Gastrocnemius medialis (tissue), 4 donors: ENCODE results near the gene SLC4A2. TPM values are rescaled to one million over a fixed set of nuclear protein-coding genes. Genes with fewer than 3 reads are reported as not detected.
A peak's percentile ranks its signal among the peaks of the same experiment; 100 is the strongest.

ENCODE experiments used
- ATAC-seq, 2 donors: fragments of 150-250 bp; one replicate each; pipeline ENCODE4 v1.9.1; 2016
- DNase-seq, 2 donors: peaks; one replicate each; pipeline ENCODE4 v3.0.0-alpha.2; 2019
- H3K27ac ChIP-seq, 4 donors: fragments of 200-600 bp; sonication (generic); 1 replicate in 1 of 4; 2 replicates in 3 of 4; pipeline ENCODE4 v1.5.1; 2016 to 2018; ENCODE audit warnings: mild to moderate bottlenecking in 2 of 4, moderate library complexity in 1 of 4
- H3K27me3 ChIP-seq, 3 donors: fragments of 200-600 bp; sonication (generic) in 2 of 3; 1 replicate in 1 of 3; 2 replicates in 2 of 3; pipeline versions ENCODE4 v1.5.1 to v1.6.0; 2016 to 2019; ENCODE audit warnings: mild to moderate bottlenecking in 1 of 3, moderate library complexity in 1 of 3
- H3K36me3 ChIP-seq, 2 donors: fragments of 200-600 bp; sonication (generic) in 1 of 2; one replicate each; pipeline ENCODE4 v1.5.1; 2017 to 2018
- H3K4me1 ChIP-seq, 2 donors: fragments of 200-600 bp; sonication (generic) in 1 of 2; one replicate each; pipeline ENCODE4 v1.5.1; 2016 to 2017; ENCODE audit warnings: mild to moderate bottlenecking in 2 of 2
- H3K4me3 ChIP-seq, 4 donors: fragments of 200-600 bp; sonication (generic) in 3 of 4; 1 replicate in 1 of 4; 2 replicates in 3 of 4; pipeline ENCODE4 v1.5.1; 2016 to 2019; ENCODE audit warnings: mild to moderate bottlenecking in 2 of 4
- H3K9me3 ChIP-seq, 3 donors: fragments of 200-600 bp; sonication (generic) in 2 of 3; 1 replicate in 1 of 3; 2 replicates in 2 of 3; pipeline ENCODE4 v1.5.1; 2016 to 2019
- POLR2A ChIP-seq, 2 donors: fragments of 450-650 bp; IDR thresholded peaks; one replicate each; pipeline ENCODE4 v1.6.1; 2017; ENCODE audit warnings: antibody characterized with exemption in 2 of 2, mild to moderate bottlenecking in 2 of 2, moderate library complexity in 2 of 2
- in situ Hi-C, 4 donors: fragments of 200-750 bp; cut with MboI; loops; one replicate each; pipeline versions ENCODE4 v1.15.0 to v1.8.0; 2017; ENCODE audit warnings: low sequenced_read_pairs in 4 of 4
- intact Hi-C: fragments of 100-400 bp; cut with DNase I; formaldehyde crosslinking; loops from one replicate; pipeline ENCODE4 v1.15.1; 2023; ENCODE audit warnings: low total_unique reads
- total RNA-seq, 4 donors: library from RNA; depleted of rRNA; stranded (reverse); fragments of >200 nt; gene quantifications; one replicate each; pipeline versions ENCODE4 v1.1.0 to v1.2.3, GENCODE V29; 2016
- TF ChIP-seq, protein P1 (sequence below), 5 experiments: fragments of 450-650 bp in 3 of 5; fragments of 200-600 bp in 2 of 5; sonication (generic) in 2 of 5; IDR thresholded peaks in 4 of 5; conservative IDR thresholded peaks in 1 of 5; 1 replicate in 4 of 5; 2 replicates in 1 of 5; pipeline ENCODE4 v1.5.1; 2016 to 2019; ENCODE audit warnings: antibody characterized with exemption in 5 of 5, mild to moderate bottlenecking in 3 of 5, moderate library complexity in 3 of 5

Gene SLC4A2
- total RNA-seq, 4 donors from 2014 or later = 27.5 to 39.6 (median 33.0) TPM

DNA sequence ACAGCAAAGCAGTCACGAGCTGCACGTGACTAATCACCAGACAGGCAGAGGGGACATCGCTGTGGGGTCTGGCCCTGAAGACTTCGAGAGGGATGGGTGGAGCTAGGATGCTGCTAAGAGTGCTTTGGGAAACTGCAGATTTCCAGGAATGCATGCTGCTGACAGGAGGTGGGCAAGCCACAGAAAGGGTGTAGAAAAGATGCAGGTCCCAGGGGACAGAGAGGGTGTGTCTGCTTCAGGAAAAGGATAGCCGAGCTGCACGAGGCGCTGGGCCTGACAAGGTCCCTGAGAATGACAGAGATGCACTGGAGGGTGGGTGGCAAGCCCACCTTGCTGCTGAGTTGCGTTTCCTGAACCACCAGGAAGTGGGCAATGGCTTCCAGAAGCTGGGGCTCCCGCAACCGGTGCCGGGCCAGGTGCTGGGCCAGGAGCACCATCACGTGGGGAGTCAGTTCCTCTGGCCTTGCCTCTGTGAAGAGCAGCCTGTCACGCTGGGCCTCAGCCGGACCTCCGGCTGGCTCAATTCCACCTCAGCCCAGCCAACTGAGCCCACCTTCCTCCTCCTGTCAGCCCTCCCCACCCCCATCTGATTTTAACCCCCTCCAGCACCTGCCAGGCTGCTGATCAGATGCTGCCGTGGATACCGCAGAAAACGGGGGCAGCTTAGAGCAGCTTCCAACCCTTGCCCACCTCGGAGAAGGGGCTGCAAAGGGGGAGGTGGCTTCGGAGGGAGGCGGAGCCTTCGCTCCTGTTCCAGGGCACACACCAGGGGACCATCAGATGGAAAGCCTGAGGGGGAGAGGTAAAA lies 19.0 kb downstream of the SLC4A2 start:
- intact Hi-C loops (no loop called here), in situ Hi-C loops (no loop called here)
- Histone ChIP-seq H3K4me1 (peaks cover 34 to 38% of the 10 kb centered on the region in 2 donors), H3K36me3 (peaks cover 0 to 17% of the 10 kb centered on the region in 2 donors), H3K27me3 (no peaks in the 10 kb centered on the region), H3K9me3 (no peaks in the 10 kb centered on the region), H3K27ac (peak overlapping the region in 3 of 4 donors; percentile 17 to 96 (median 54)), H3K4me3 (no peak overlapping the region)
- TF ChIP-seq POLR2A (IDR thresholded peaks at IDR 0.05) = no peak
- TF ChIP-seq, protein P1, sequence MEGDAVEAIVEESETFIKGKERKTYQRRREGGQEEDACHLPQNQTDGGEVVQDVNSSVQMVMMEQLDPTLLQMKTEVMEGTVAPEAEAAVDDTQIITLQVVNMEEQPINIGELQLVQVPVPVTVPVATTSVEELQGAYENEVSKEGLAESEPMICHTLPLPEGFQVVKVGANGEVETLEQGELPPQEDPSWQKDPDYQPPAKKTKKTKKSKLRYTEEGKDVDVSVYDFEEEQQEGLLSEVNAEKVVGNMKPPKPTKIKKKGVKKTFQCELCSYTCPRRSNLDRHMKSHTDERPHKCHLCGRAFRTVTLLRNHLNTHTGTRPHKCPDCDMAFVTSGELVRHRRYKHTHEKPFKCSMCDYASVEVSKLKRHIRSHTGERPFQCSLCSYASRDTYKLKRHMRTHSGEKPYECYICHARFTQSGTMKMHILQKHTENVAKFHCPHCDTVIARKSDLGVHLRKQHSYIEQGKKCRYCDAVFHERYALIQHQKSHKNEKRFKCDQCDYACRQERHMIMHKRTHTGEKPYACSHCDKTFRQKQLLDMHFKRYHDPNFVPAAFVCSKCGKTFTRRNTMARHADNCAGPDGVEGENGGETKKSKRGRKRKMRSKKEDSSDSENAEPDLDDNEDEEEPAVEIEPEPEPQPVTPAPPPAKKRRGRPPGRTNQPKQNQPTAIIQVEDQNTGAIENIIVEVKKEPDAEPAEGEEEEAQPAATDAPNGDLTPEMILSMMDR (IDR thresholded peaks at IDR 0.05 in 4 of 5, conservative IDR thresholded peaks at IDR 0.05 in 1 of 5) = no peak
- no peak for DNase-seq
- no peak for ATAC-seq

DNA sequence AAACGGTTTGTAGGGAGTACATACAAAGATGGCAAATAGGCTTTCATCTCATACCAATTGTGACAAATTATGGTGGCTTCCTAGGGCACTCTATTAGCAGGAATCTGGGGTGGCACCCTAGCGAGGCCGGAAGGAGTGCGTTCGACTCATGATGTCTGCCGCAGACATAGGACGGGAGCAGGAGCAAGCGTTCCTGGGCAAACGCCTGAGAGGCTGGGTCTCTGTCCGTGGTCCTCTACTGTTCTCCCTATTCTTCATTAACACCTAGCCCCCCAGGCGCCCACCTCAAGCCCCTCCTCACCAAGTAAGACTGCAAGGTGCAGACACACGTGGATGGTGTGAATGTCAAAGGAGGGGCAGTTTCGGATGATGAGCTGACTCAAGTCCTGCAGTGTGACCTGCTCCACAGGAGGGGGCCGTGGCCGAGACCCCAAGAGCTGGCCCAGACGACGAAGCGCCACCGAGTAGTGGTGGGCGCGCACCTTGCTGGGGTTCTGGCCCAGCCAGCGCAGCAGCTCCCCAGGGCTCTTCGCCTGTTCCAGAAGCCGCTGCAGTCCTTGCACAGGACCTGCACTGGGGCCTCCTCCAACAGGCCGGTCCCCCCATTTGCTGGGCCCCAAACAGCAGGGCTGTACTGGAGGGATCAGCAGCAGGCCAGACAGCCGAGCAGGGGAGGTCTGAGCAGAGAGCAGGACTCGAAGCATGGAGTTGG lies 20.0 kb downstream of the SLC4A2 start:
- TF ChIP-seq, protein P1 (IDR thresholded peaks at IDR 0.05 in 4 of 5, conservative IDR thresholded peaks at IDR 0.05 in 1 of 5) = no peak
- no peak for TF ChIP-seq POLR2A (IDR thresholded peaks at IDR 0.05)
- H3K4me3 ChIP-seq = peak overlapping the region; percentile 96 to 99 (median 98)
- DNase-seq = no peak
- peaks cover 0 to 8% of the 10 kb centered on the region in 2 donors for H3K36me3 ChIP-seq
- ATAC-seq = no peak
- H3K9me3 ChIP-seq = no peaks in the 10 kb centered on the region
- peak overlapping the region; percentile 90 to 99 (median 94) for H3K27ac ChIP-seq
- H3K4me1 ChIP-seq = peaks cover 34 to 42% of the 10 kb centered on the region in 2 donors
- in situ Hi-C loops = no loop called here
- intact Hi-C loops = no loop called here
- no peaks in the 10 kb centered on the region for H3K27me3 ChIP-seq

DNA sequence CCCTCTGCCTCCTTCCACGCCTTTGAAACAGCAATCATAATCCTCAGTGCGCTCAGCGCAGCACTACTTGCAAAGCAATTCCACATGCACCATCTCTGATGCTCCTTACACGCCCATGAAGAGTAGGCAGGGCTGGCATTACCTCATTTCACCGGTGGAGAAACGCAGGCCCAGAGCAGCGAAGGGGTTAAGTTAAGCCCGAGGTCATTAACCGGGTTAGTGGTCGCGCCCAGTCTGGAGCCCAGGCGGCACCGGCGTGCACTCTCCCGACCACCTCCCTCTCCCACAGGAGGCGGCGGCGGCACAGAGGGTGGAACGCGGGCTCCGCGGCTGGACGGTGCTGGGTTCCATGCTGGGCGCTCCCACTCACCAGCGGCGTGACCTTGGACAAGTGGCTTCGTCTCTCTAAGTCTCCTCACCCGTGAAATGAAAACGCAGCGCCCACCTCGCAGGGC lies 20.7 kb downstream of the SLC4A2 start:
- TF ChIP-seq POLR2A (IDR thresholded peaks at IDR 0.05) = no peak
- TF ChIP-seq, protein P1 (IDR thresholded peaks at IDR 0.05 in 4 of 5, conservative IDR thresholded peaks at IDR 0.05 in 1 of 5) = no peak
- intact Hi-C loops = loop anchor here (1.0 to 10.0 kb wide), 6 partner anchors 21 to 1385 kb away; partner anchors contain the start of genes ABCB8, ASB10, SLC4A2 and SMARCD3
- no peak for DNase-seq

DNA sequence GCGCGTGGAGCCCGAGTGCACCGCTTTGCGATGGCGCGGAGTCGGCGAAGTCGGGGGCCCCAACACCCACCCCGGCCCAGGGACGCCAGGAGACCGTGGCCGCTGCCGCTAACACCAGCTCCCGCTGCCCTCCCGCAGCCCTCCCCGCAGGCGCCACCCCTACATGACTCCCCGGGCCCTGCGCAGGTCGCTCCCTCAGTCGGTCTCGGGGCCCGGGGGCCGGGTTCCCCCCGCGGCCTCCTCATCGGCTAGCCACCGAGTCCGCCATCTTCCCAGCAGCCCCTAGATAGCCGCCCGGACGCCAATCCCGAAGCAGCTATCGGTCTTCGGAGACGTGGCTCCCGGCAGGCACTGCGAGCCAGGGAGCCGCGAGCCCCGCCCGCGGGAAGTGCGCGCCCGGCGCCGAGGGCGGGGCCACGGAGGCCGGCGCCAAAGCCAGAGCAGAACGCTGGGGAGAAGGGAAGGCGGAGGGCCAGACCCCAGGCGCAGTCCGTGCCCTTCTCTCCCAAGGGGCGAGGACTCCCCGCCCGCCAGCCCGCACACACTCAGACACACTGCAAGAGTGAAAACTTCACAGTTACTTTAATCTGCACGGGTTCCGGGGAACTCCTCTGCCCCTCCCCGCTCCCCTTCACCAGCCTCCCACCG lies 21.3 kb downstream of the SLC4A2 start, which contains the start of gene FASTK:
FASTK (minus strand) TSS at position 288 of the 648 bp plus-strand sequence; CDS start at position 245, 43 bp downstream.
- Histone ChIP-seq H3K27ac (peak within 1 kb of the TSS; percentile 90 to 99 (median 94)), H3K9me3 (no peaks in the 10 kb centered on the region), H3K4me3 (peak within 1 kb of the TSS; percentile 96 to 99 (median 98)), H3K27me3 (no peaks in the 10 kb centered on the region), H3K36me3 (no peaks in the 10 kb centered on the region), H3K4me1 (peaks cover 34 to 47% of the 10 kb centered on the region in 2 donors)
- ATAC-seq (peak; percentile 77 to 85), DNase-seq (peak; percentile 87 to 90)
- TF ChIP-seq, protein P1 (IDR thresholded peaks at IDR 0.05 in 4 of 5, conservative IDR thresholded peaks at IDR 0.05 in 1 of 5) = no peak
- TF ChIP-seq POLR2A (IDR thresholded peaks at IDR 0.05) = peak; percentile 70 to 79
- intact Hi-C loops (loop anchor here (1.0 to 10.0 kb wide), 6 partner anchors 21 to 1384 kb away; partner anchors contain the start of genes ABCB8, ASB10, SLC4A2 and SMARCD3), in situ Hi-C loops (no loop called here)

More for the DNA sequence above, 20.7 kb downstream of the SLC4A2 start:
- peak overlapping the region; percentile 90 to 99 (median 94) for H3K27ac ChIP-seq
- peak overlapping the region; percentile 96 to 99 (median 98) for H3K4me3 ChIP-seq
- peaks cover 34 to 42% of the 10 kb centered on the region in 2 donors for H3K4me1 ChIP-seq
- no peaks in the 10 kb centered on the region for H3K9me3 ChIP-seq
- H3K36me3 ChIP-seq = peaks cover 0 to 3% of the 10 kb centered on the region in 2 donors
- in situ Hi-C loops = no loop called here
- ATAC-seq = peak; percentile 1 to 4
- H3K27me3 ChIP-seq = no peaks in the 10 kb centered on the region
